Subcutaneous adipose tissue (tissue), 4 donors: ENCODE results near the gene CCDC158. TPM values are rescaled to one million over a fixed set of nuclear protein-coding genes. Genes with fewer than 3 reads are reported as not detected.

Source experiments
- total RNA-seq, 4 donors: library from RNA; depleted of rRNA; stranded (reverse); fragments of >200 nt; gene quantifications; one replicate each; pipeline ENCODE4 v1.1.0, GENCODE V29; 2016
- TF ChIP-seq, protein P1 (sequence below): fragments of 450-650 bp; IDR thresholded peaks from one replicate; pipeline ENCODE4 v1.5.1; 2016; ENCODE audit warnings: low read depth, mild to moderate bottlenecking, control low read depth, antibody characterized with exemption, moderate library complexity

Gene CCDC158
- total RNA-seq, 4 donors from 2014 or later: 0.33 to 1.7 (median 1.2) TPM

- TF ChIP-seq, protein P1, sequence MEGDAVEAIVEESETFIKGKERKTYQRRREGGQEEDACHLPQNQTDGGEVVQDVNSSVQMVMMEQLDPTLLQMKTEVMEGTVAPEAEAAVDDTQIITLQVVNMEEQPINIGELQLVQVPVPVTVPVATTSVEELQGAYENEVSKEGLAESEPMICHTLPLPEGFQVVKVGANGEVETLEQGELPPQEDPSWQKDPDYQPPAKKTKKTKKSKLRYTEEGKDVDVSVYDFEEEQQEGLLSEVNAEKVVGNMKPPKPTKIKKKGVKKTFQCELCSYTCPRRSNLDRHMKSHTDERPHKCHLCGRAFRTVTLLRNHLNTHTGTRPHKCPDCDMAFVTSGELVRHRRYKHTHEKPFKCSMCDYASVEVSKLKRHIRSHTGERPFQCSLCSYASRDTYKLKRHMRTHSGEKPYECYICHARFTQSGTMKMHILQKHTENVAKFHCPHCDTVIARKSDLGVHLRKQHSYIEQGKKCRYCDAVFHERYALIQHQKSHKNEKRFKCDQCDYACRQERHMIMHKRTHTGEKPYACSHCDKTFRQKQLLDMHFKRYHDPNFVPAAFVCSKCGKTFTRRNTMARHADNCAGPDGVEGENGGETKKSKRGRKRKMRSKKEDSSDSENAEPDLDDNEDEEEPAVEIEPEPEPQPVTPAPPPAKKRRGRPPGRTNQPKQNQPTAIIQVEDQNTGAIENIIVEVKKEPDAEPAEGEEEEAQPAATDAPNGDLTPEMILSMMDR: no peak
Observed at GRCh38 chr4:76310683-76311082, 110.3 kb downstream of the CCDC158 start.

GRCh38 chr4:76309939-76310550, 110.9 kb downstream of the CCDC158 start:
- TF ChIP-seq, protein P1: no peak

DNA sequence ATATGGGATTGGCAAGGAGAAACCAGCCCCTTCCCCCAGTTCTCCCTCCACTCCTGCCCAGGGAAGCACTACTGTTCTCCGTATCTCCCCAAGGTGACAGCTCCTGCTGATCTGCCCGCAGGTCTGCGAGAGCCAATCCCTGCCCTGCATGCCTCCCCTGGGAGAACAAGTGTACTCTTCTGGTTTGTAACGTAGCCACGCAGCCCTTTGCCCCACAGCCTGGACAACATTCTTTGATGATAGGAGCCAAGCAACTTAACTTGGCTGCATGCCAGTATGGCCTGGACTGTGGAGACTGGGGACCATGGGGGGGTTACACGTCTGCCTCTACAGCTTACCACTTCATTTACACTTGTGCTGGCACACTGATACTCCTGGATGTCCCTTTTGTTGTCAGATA, 112.4 kb downstream of the CCDC158 start:
- TF ChIP-seq, protein P1: no peak

- TF ChIP-seq, protein P1: no peak
Observed at GRCh38 chr4:76307660-76308014, 113.3 kb downstream of the CCDC158 start.

DNA sequence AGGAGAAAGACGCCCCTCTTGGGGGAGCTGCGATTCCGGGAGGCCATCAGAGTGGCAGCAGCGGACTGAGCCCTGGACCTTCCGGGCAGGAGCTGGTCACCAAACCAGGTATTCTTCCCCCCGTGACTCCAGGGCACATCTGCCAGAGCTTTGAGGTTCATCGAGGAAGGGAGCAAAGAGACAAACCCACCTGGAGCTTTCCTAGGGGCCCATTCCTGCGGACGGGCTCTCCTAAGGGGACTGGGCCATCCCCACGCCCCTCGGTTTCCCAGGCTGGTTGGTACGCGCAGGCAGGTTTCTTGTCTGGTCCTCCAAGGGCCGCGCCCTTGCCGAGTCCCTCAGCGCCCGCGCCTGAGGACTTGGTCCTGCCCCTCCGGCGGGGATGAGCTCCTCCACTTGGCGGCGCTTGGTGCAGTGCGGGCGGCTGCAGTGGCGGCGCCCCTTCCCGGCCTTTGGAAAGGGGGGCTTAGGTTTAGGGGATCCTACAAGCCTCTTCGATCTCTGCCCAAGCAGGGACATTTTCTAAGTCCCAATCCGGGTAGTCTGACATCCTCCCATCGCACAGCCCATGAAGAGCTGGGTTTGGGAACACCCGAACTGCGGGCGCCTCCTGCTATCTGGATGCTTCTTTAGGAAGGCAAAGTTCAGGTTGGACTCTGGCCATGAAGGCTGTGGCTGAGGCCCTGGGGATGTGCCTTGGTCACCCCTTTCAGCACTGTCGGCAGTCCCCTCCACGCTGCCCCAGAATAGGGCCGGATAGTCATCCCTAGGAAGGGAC, 113.9 kb downstream of the CCDC158 start:
- TF ChIP-seq, protein P1: no peak

DNA sequence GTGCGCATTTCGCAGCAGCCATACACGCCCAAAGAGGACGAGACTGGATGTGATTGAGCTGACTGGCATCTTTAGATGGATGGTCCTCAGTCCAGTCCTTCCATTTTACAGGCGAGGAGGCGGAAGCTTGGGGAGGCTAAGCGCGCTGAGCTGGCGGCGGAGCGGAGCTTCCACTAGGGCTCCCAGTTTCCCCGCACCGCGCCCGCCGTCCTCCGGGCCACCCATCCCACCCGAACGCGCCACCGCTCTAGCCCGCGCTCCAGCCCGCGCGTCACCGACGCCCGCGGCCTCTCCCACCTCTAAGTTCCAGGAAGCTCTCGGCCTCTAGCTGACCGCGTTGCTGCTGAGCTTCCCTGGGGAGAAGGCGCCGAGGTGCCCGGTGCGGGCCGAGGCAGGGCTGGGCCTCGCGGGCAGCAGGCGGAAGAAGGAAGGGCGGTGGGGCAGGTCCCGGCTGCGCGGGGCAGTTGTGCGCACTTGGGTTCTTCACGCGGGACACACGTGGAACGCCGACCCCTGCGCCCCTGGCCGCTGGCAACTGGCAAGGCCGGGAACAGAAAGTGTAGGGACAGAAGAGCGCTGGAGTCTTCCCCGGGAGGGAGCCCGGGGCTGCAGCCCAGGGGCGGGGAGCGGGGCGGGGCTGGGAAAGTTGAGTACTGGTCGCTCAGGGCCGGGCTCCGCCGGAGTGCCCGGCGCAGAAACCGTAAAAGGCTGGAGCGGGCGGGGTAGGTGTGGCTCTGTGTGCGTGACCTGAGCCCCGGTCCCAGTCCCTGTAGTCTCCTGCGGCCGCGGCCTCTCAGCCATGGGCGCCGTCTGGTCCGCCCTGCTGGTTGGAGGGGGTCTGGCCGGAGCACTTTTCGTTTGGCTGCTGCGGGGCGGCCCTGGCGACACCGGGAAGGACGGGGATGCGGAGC, 114.7 kb downstream of the CCDC158 start, which contains the start of gene STBD1:
STBD1 (plus strand) TSS at position 763 of the 911 bp plus-strand sequence; CDS start at position 800, 37 bp downstream.
- TF ChIP-seq, protein P1: no peak
